HG02642 (cell line): ENCODE measurements around the gene RPS2.
"Not testable (repeated sequence)": the region's sequence is repeated elsewhere in the genome, so short reads cannot be mapped to it uniquely, and the experiment has no call there.

Source experiments
- ATAC-seq: cut with Tn5 transposase; IDR thresholded peaks from one replicate; pipeline ENCODE4 v1.9.1; 2021; ENCODE audit warnings: mild to moderate bottlenecking; ENCODE audit not compliant: unreplicated experiment, poor library complexity

RPS2 gene

GRCh38 chr16:1964506-1965395 is at the start of gene RPS2:
Gene RPS2 (minus strand): TSS chr16:1964826. CDS start chr16:1964625, 201 bp downstream.
- ATAC-seq: peak; percentile 85

- ATAC-seq: no peak
These were observed 48.9 kb upstream of the RPS2 start for GRCh38 chr16:2013527-2013926.

- ATAC-seq: not testable (repeated sequence)
These were observed 47.1 kb upstream of the RPS2 start for GRCh38 chr16:2011726-2012125.

GRCh38 chr16:2009791-2010510 is 45.3 kb upstream of the RPS2 start, which contains the start of gene ZNF598:
Gene ZNF598 (minus strand): TSS chr16:2009821.
- ATAC-seq: peak; percentile 84

- ATAC-seq: peak; percentile 36
These were observed 44.6 kb upstream of the RPS2 start for GRCh38 chr16:2009164-2009711.

GRCh38 chr16:2008631-2009163 is 44.1 kb upstream of the RPS2 start:
- ATAC-seq: peak; percentile 4

GRCh38 chr16:2008009-2008526 is 43.4 kb upstream of the RPS2 start:
- ATAC-seq: no peak

GRCh38 chr16:2007081-2007836 is 42.6 kb upstream of the RPS2 start:
- no peak for ATAC-seq

GRCh38 chr16:2006317-2006716 is 41.7 kb upstream of the RPS2 start:
- no peak for ATAC-seq

- ATAC-seq: no peak
These were observed 41.0 kb upstream of the RPS2 start for GRCh38 chr16:2005646-2006045.

- ATAC-seq: no peak
These were observed 40.3 kb upstream of the RPS2 start for GRCh38 chr16:2004795-2005517.

- ATAC-seq: peak; percentile 67
These were observed 39.4 kb upstream of the RPS2 start for GRCh38 chr16:2003827-2004641.

GRCh38 chr16:2003231-2003826 is 38.7 kb upstream of the RPS2 start:
- no peak for ATAC-seq

GRCh38 chr16:2002406-2003230 is 38.0 kb upstream of the RPS2 start:
- ATAC-seq: no peak

GRCh38 chr16:2001456-2002355 is 37.1 kb upstream of the RPS2 start:
- ATAC-seq: no peak

- no peak for ATAC-seq
These were observed 36.4 kb upstream of the RPS2 start for GRCh38 chr16:2001035-2001434.
